ENCODE measurements around the gene MPPED2. TPM values are rescaled to one million over a fixed set of nuclear protein-coding genes. Genes with fewer than 3 reads are reported as not detected.

Gene MPPED2
- total RNA-seq, 2 donors from 2014 or later: 0.57 to 1.8 TPM

DNA sequence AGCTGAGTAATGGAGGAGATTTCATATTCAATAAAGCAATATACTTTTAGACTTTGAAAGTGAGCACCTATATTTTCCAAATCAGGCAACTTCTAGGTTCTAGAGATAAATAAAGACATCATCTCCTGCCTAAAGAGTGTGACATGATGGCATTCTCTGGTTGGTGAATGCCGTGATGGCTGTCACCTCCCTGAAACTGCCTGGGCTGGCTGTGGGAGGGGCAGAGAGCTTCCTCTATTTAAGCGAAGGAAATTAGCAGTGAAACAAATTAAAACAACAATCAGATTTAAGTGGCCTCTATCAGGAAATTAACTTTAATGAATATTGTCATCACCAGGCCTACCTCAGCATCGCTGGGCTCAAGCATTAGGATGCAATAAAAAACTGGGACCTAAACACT, 149.4 kb downstream of the MPPED2 start:
- H3K4me3 ChIP-seq: no peak overlapping the region
- intact Hi-C loops (cut with DNase I): no loop called here
- no peak overlapping the region for H3K27ac ChIP-seq
- H3K4me1 ChIP-seq: no peaks in the 10 kb centered on the region
- H3K9ac ChIP-seq (ENCODE audit: low read depth in 2 of 2, low read length in 2 of 2): no peak overlapping the region
- DNase-seq: no peak
- H3K27me3 ChIP-seq: no peaks in the 10 kb centered on the region
- H3K9me3 ChIP-seq: no peaks in the 10 kb centered on the region
- TF ChIP-seq, protein P1, sequence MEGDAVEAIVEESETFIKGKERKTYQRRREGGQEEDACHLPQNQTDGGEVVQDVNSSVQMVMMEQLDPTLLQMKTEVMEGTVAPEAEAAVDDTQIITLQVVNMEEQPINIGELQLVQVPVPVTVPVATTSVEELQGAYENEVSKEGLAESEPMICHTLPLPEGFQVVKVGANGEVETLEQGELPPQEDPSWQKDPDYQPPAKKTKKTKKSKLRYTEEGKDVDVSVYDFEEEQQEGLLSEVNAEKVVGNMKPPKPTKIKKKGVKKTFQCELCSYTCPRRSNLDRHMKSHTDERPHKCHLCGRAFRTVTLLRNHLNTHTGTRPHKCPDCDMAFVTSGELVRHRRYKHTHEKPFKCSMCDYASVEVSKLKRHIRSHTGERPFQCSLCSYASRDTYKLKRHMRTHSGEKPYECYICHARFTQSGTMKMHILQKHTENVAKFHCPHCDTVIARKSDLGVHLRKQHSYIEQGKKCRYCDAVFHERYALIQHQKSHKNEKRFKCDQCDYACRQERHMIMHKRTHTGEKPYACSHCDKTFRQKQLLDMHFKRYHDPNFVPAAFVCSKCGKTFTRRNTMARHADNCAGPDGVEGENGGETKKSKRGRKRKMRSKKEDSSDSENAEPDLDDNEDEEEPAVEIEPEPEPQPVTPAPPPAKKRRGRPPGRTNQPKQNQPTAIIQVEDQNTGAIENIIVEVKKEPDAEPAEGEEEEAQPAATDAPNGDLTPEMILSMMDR (IDR thresholded peaks at IDR 0.05): no peak
- H3K36me3 ChIP-seq: no peaks in the 10 kb centered on the region

DNA sequence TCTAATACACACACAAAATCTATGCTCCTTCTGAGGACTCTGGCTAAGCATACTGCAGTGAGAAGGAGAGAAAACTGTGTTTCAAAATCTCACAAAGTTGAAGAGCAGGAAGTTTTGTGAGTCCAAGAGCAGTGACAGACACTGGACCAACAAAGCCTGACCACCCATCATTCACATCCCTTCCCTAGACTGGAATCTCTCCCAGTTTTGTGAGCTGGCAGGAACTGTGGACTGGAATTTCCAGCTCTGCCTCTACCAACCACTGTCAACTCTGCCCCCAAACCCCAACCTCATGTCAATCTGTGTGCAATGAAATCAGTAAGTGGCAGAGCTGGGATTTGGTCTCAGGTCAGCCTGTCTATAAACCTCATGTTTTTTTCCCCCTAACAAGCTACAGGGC, 150.7 kb downstream of the MPPED2 start:
- Histone ChIP-seq H3K4me1 (no peaks in the 10 kb centered on the region), H3K36me3 (no peaks in the 10 kb centered on the region), H3K27ac (no peak overlapping the region), H3K27me3 (no peaks in the 10 kb centered on the region), H3K9me3 (no peaks in the 10 kb centered on the region), H3K4me3 (no peak overlapping the region), H3K9ac (ENCODE audit: low read depth in 2 of 2, low read length in 2 of 2) (no peak overlapping the region)
- TF ChIP-seq, protein P1 (IDR thresholded peaks at IDR 0.05): no peak
- intact Hi-C loops (cut with DNase I): no loop called here
- no peak for DNase-seq

DNA sequence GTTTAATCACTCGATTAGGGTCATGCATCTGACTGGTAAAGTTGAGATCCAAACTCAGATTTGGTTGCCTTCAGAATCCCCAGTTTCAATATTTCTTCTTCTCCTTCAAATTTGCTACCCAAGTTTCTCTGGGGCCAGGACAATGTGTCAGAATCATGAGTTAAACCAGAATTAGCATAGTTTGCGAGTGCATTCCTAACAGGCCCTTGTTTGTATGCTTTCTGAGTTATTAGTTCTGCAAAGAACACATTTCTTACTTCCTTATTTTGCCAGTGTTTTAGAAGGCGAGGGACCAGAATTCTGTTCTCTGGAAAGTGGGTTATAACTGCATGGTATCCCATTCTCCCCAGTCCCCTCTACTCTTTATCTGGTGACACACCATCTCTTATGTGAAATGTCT, 151.3 kb downstream of the MPPED2 start:
- Histone ChIP-seq H3K36me3 (no peaks in the 10 kb centered on the region), H3K4me3 (no peak overlapping the region), H3K4me1 (no peaks in the 10 kb centered on the region), H3K27me3 (no peaks in the 10 kb centered on the region), H3K9ac (ENCODE audit: low read depth in 2 of 2, low read length in 2 of 2) (no peak overlapping the region), H3K9me3 (no peaks in the 10 kb centered on the region), H3K27ac (no peak overlapping the region)
- intact Hi-C loops (cut with DNase I): no loop called here
- TF ChIP-seq, protein P1 (IDR thresholded peaks at IDR 0.05): no peak
- DNase-seq: no peak

DNA sequence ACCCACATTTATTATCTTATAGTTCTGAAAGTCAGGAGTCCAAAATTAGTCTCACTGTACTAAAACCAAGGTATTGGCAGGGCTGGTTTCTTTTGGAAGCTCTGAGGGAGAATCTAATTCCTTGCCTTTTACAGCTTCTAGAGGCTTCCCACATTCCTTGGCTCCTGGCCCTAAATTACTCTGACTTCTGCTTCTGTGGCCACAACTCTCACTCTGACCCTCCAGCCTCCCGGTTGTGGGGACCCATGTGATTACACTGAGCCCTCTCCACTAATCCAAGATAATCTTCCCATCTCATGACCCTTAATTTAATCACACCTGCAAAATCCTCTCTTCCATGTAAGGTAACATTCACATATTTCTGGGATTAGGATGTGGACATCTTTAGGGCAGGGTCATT, 152.3 kb downstream of the MPPED2 start:
- intact Hi-C loops (cut with DNase I): no loop called here

DNA sequence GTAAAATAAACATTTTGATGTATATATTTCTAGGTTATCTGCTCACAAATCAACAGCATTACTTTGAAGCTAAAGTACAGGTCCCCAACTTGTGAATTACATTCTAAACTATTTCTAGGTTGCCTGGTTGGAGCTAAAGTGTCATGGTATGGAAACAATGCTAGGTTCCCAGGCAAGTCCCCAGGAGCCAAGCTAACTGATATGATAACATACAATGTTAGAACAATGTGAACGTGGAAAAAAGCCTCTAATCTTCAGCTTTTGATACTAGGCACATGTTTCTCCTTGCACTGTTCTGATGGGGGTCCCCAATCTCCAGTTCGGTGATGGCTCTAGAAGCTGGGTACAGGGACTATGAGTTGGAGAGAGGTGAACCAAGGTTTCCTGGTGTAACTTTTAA, 153.4 kb downstream of the MPPED2 start:
- intact Hi-C loops (cut with DNase I): no loop called here
- TF ChIP-seq, protein P1 (IDR thresholded peaks at IDR 0.05): no peak
- no peak overlapping the region for H3K4me3 ChIP-seq
- H3K27ac ChIP-seq: no peak overlapping the region
- no peaks in the 10 kb centered on the region for H3K9me3 ChIP-seq
- no peak overlapping the region for H3K9ac ChIP-seq (ENCODE audit: low read depth in 2 of 2, low read length in 2 of 2)
- no peaks in the 10 kb centered on the region for H3K36me3 ChIP-seq
- H3K4me1 ChIP-seq: no peaks in the 10 kb centered on the region
- no peak for DNase-seq
- no peaks in the 10 kb centered on the region for H3K27me3 ChIP-seq

More for the DNA sequence above, 152.3 kb downstream of the MPPED2 start:
- no peak overlapping the region for H3K4me3 ChIP-seq
- TF ChIP-seq, protein P1 (IDR thresholded peaks at IDR 0.05): no peak
- no peaks in the 10 kb centered on the region for H3K36me3 ChIP-seq
- H3K4me1 ChIP-seq: no peaks in the 10 kb centered on the region
- no peak overlapping the region for H3K27ac ChIP-seq
- H3K27me3 ChIP-seq: no peaks in the 10 kb centered on the region
- no peaks in the 10 kb centered on the region for H3K9me3 ChIP-seq
- no peak for DNase-seq
- H3K9ac ChIP-seq (ENCODE audit: low read depth in 2 of 2, low read length in 2 of 2): no peak overlapping the region

DNA sequence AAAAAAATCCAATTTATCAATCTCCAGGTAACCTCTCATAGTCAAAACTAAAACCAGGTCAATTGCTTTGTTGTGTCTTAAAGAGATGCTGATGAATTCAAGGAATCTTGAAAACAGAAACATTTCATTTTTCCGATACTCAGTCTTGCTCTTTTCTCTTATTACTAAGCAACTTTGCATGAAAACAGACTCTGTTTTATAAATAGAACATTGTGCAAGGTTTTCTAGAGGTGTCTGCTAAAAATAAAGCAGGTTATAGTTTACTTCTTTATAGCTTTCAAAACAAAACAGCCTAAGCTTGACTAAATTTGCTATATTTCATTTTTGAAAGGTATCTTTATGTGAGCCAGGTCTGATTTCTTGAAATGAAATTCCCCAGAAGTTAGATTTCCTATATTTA, 154.0 kb downstream of the MPPED2 start:
- Histone ChIP-seq H3K9me3 (no peaks in the 10 kb centered on the region), H3K27ac (no peak overlapping the region), H3K4me1 (no peaks in the 10 kb centered on the region), H3K27me3 (no peaks in the 10 kb centered on the region), H3K9ac (ENCODE audit: low read depth in 2 of 2, low read length in 2 of 2) (no peak overlapping the region), H3K4me3 (no peak overlapping the region), H3K36me3 (no peaks in the 10 kb centered on the region)
- DNase-seq: no peak
- intact Hi-C loops (cut with DNase I): no loop called here
- TF ChIP-seq, protein P1 (IDR thresholded peaks at IDR 0.05): no peak
